Neuron (in vitro differentiated cells): ENCODE data around the gene GLRX.

ENCODE experiments used
- H2AFZ ChIP-seq: one replicate; pipeline ENCODE4 v1.6.1; 2013; ENCODE audit warnings: low read depth, mild to moderate bottlenecking, inconsistent platforms, low read length, moderate library complexity
- H3K27me3 ChIP-seq: one replicate; pipeline ENCODE4 v1.6.1; 2013; ENCODE audit warnings: low read length; ENCODE audit not compliant: insufficient read depth
- H3K36me3 ChIP-seq: one replicate; pipeline ENCODE4 v1.6.1; 2013; ENCODE audit warnings: low read length; ENCODE audit not compliant: insufficient read depth
- H3K4me1 ChIP-seq: one replicate; pipeline ENCODE4 v1.6.1; 2013; ENCODE audit warnings: low read length; ENCODE audit not compliant: insufficient read depth
- H3K4me3 ChIP-seq: 2 replicates; pipeline ENCODE4 v1.5.1; 2013; ENCODE audit warnings: mild to moderate bottlenecking, low read length, moderate library complexity
- H3K9me3 ChIP-seq: one replicate; pipeline ENCODE4 v1.6.1; 2013; ENCODE audit warnings: low read length

Gene GLRX

GRCh38 chr5:95791751-95792150 lies 30.8 kb downstream of the GLRX start:
- Histone ChIP-seq H3K4me1 (no peaks in the 10 kb centered on the region), H3K4me3 (no peak overlapping the region), H2AFZ (no peak overlapping the region), H3K36me3 (peaks cover 81% of the 10 kb centered on the region), H3K27me3 (no peaks in the 10 kb centered on the region), H3K9me3 (no peaks in the 10 kb centered on the region)

DNA sequence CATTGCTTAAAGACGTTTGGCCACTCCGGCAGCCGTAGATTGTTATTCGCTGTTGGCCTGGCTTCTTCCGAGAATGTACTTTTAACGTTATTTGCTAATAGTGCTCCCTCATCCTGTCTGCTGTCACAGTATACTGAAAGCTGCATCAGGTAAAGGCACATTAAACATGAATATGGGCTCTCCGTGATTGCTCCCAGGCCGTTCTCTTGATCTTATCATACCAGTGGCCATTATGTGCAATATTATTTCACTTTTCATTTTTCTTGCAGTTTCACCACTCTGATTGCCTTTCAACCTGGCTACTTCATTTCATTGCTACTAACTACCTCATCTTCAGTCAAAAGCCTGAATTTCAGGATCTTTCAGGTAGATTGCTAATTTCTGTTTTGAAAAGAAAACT lies 34.0 kb downstream of the GLRX start:
- Histone ChIP-seq H3K36me3 (peaks cover 86% of the 10 kb centered on the region), H3K4me1 (no peaks in the 10 kb centered on the region), H2AFZ (no peak overlapping the region), H3K4me3 (no peak overlapping the region), H3K9me3 (peaks cover 5% of the 10 kb centered on the region), H3K27me3 (no peaks in the 10 kb centered on the region)

DNA sequence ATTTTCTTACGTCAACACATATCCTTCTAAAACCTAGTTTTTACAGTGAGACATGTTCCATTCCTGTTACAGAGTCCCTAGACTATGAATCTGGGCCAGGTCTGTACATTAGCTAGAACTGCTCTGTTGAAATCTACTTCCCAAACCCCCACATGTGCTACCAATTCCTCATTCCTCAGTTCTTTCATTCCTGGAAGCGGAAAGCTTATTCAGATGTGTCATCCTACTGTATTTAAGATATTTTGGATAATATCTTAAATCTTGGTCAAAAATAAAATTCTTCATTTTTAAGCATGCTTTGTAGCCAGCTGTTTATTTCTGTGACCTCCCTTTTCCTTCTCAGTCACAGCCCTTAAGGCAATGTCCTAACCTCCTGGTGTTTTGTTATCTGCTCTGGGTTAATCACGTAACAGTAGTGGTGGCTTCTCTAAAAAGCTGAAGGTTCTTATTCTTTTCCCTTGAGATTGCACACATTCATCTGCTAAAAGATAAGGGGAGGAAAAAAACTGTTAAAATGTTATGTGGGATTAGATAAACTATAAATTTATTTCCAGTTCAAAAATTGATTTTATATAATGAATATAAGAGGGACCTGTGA lies 35.6 kb downstream of the GLRX start:
- H3K27me3 ChIP-seq: no peaks in the 10 kb centered on the region
- H3K4me3 ChIP-seq: no peak overlapping the region
- no peak overlapping the region for H2AFZ ChIP-seq
- no peaks in the 10 kb centered on the region for H3K4me1 ChIP-seq
- peaks cover 5% of the 10 kb centered on the region for H3K9me3 ChIP-seq
- peaks cover 78% of the 10 kb centered on the region for H3K36me3 ChIP-seq

GRCh38 chr5:95784514-95785302 lies 37.8 kb downstream of the GLRX start:
- peaks cover 77% of the 10 kb centered on the region for H3K36me3 ChIP-seq
- no peak overlapping the region for H2AFZ ChIP-seq
- H3K4me1 ChIP-seq: no peaks in the 10 kb centered on the region
- H3K27me3 ChIP-seq: no peaks in the 10 kb centered on the region
- no peak overlapping the region for H3K4me3 ChIP-seq
- H3K9me3 ChIP-seq: peaks cover 5% of the 10 kb centered on the region

GRCh38 chr5:95783661-95784060 lies 38.9 kb downstream of the GLRX start:
- no peaks in the 10 kb centered on the region for H3K27me3 ChIP-seq
- no peak overlapping the region for H3K4me3 ChIP-seq
- H2AFZ ChIP-seq: no peak overlapping the region
- peaks cover 79% of the 10 kb centered on the region for H3K36me3 ChIP-seq
- H3K9me3 ChIP-seq: peaks cover 5% of the 10 kb centered on the region
- no peaks in the 10 kb centered on the region for H3K4me1 ChIP-seq

- H2AFZ ChIP-seq: no peak overlapping the region
- H3K4me1 ChIP-seq: no peaks in the 10 kb centered on the region
- H3K36me3 ChIP-seq: peaks cover 67% of the 10 kb centered on the region
Measured at GRCh38 chr5:95782181-95782580, 40.3 kb downstream of the GLRX start.

DNA sequence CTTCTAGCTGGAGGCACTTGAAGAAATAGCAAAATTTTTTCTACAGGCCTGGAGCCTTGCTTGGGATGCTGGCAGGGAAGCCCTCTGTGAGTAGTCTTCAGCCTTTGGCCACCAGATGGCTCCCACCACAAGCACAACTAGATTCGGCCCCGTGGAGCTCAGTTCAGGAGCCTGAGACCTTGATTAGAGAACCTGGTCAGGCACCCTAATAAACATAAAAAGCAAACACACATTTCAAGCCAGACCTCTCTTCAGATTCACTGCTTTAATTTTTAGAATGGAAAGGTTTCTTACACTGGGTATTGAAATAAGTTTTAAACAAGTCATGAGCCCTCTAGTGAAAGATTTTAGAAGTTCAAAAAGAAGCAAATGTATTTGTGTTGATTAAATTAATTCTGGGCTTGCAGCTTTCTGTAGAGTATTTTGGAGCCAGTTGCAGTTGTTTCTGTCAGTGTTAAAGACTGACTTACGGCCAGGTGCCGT lies 41.4 kb downstream of the GLRX start:
- Histone ChIP-seq H3K4me1 (no peaks in the 10 kb centered on the region), H3K4me3 (no peak overlapping the region), H3K9me3 (peaks cover 5% of the 10 kb centered on the region), H2AFZ (no peak overlapping the region), H3K27me3 (no peaks in the 10 kb centered on the region), H3K36me3 (peaks cover 62% of the 10 kb centered on the region)

More at GRCh38 chr5:95782181-95782580, 40.3 kb downstream of the GLRX start:
- H3K9me3 ChIP-seq: peaks cover 5% of the 10 kb centered on the region
- H3K27me3 ChIP-seq: no peaks in the 10 kb centered on the region
- no peak overlapping the region for H3K4me3 ChIP-seq

GRCh38 chr5:95780597-95780996 lies 41.9 kb downstream of the GLRX start:
- Histone ChIP-seq H3K36me3 (peaks cover 60% of the 10 kb centered on the region), H3K4me3 (no peak overlapping the region)

DNA sequence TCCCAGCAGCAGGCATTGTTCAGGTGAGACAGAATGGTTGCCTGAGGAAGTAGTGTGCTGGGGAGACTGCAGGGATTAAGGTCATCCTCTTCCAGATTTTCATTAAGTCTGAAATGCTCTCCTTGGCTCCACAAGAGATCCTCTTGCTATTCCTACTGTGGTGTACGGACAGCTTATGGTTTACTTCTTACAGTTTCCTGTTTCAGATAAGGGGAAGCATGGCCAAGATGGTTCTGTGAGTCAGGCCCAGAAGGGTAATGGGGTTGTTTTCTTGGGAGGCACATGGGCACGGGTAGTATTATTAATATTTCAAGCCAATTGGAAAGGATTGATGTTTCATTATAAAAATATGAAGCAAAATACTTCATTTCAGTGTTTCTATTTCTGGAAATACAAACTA lies 42.9 kb downstream of the GLRX start:
- H3K36me3 ChIP-seq: peaks cover 58% of the 10 kb centered on the region
- H3K9me3 ChIP-seq: peaks cover 3% of the 10 kb centered on the region
- no peak overlapping the region for H3K4me3 ChIP-seq
- H2AFZ ChIP-seq: no peak overlapping the region
- H3K4me1 ChIP-seq: no peaks in the 10 kb centered on the region
- no peaks in the 10 kb centered on the region for H3K27me3 ChIP-seq

More at GRCh38 chr5:95780597-95780996, 41.9 kb downstream of the GLRX start:
- H2AFZ ChIP-seq: no peak overlapping the region
- no peaks in the 10 kb centered on the region for H3K4me1 ChIP-seq
- peaks cover 5% of the 10 kb centered on the region for H3K9me3 ChIP-seq
- no peaks in the 10 kb centered on the region for H3K27me3 ChIP-seq

GRCh38 chr5:95778713-95779436 lies 43.7 kb downstream of the GLRX start:
- Histone ChIP-seq H2AFZ (no peak overlapping the region), H3K4me3 (no peak overlapping the region), H3K36me3 (peaks cover 54% of the 10 kb centered on the region), H3K9me3 (peaks cover 2% of the 10 kb centered on the region), H3K4me1 (no peaks in the 10 kb centered on the region), H3K27me3 (no peaks in the 10 kb centered on the region)

DNA sequence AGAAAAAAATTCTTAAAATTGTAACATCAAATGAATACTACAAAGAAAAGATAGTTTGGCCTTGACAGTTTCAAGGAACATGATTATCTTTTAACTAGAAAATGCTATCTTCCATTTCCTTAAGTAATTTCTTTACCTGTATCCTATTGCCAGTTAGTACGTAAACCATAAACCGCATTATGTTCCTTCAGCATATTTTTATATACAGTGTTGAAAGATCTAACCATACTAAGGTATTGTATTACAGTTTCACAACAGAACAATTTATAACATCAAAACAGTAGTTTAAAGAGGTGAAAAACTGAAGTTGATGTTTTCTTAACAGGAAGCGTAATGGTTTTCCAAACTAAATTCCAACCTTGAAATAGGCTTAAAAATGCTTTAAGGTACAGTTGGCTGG lies 45.1 kb downstream of the GLRX start:
- Histone ChIP-seq H3K27me3 (no peaks in the 10 kb centered on the region), H3K4me1 (no peaks in the 10 kb centered on the region), H2AFZ (no peak overlapping the region), H3K36me3 (peaks cover 63% of the 10 kb centered on the region), H3K9me3 (no peaks in the 10 kb centered on the region), H3K4me3 (no peak overlapping the region)

- no peaks in the 10 kb centered on the region for H3K9me3 ChIP-seq
- H3K4me1 ChIP-seq: no peaks in the 10 kb centered on the region
- no peak overlapping the region for H3K4me3 ChIP-seq
- H3K27me3 ChIP-seq: no peaks in the 10 kb centered on the region
- peaks cover 67% of the 10 kb centered on the region for H3K36me3 ChIP-seq
- no peak overlapping the region for H2AFZ ChIP-seq
Measured at GRCh38 chr5:95773335-95774059, 49.0 kb downstream of the GLRX start.
